Right lobe of liver (tissue), 6 donors: ENCODE results near the gene TRAFD1. TPM values are rescaled to one million over a fixed set of nuclear protein-coding genes. Genes with fewer than 3 reads are reported as not detected.

ENCODE experiments used
- ATAC-seq, 4 donors: fragments of 200-7000 bp; cut with Tn5 transposase; one replicate each; pipeline ENCODE4 v1.9.1; 2020; ENCODE audit warnings: mild to moderate bottlenecking in 4 of 4, moderate library complexity in 4 of 4
- DNase-seq, 3 donors: peaks; one replicate each; pipeline ENCODE4 v3.0.0-alpha.2; 2020
- H3K27ac ChIP-seq, 3 donors: fragments of 200-600 bp; one replicate each; pipeline ENCODE4 v1.8.0; 2022
- H3K27me3 ChIP-seq, 2 donors: fragments of 200-600 bp; one replicate each; pipeline ENCODE4 v1.8.0; 2022
- H3K36me3 ChIP-seq, 4 donors: fragments of 200-600 bp; sonication (generic) in 1 of 4; one replicate each; pipeline versions ENCODE4 v1.5.1 to v1.8.0; 2017 to 2022; ENCODE audit warnings: control low read depth in 1 of 4
- H3K4me1 ChIP-seq, 4 donors: fragments of 200-600 bp; sonication (generic) in 1 of 4; one replicate each; pipeline versions ENCODE4 v1.5.1 to v1.8.0; 2017 to 2022; ENCODE audit warnings: control low read depth in 1 of 4
- H3K4me3 ChIP-seq, 3 donors: fragments of 200-600 bp; one replicate each; pipeline ENCODE4 v1.8.0; 2022
- H3K9me3 ChIP-seq, 4 donors: fragments of 200-600 bp; sonication (generic) in 1 of 4; one replicate each; pipeline versions ENCODE4 v1.5.1 to v1.8.0; 2017 to 2022; ENCODE audit warnings: control low read depth in 1 of 4
- POLR2A ChIP-seq: fragments of 450-650 bp; IDR thresholded peaks from one replicate; pipeline ENCODE4 v1.6.1; 2017; ENCODE audit warnings: antibody characterized with exemption, mild to moderate bottlenecking
- WGBS: methylation state at CpG from one replicate; pipeline ENCODE4 v1.1.6; 2018; ENCODE audit warnings: low coverage, low lambda C conversion rate; ENCODE audit not compliant: insufficient coverage; ENCODE audit errors: missing lambda C conversion rate; 5-methylcytosine and 5-hydroxymethylcytosine counted together
- intact Hi-C, 2 donors: fragments of 100-400 bp; cut with DNase I; formaldehyde crosslinking; loops; one replicate each; pipeline versions ENCODE4 v1.11.2 to v1.14.1; 2022
- total RNA-seq, 6 experiments: library from RNA; depleted of rRNA in 2 of 6; stranded (reverse); fragments of >200 nt in 2 of 6; fragmentation: NEBNext Ultra II Directional in 3 of 6; extraction: Animal tissue kit (Norgen Biotek cat#: 25700) in 3 of 6; gene quantifications; one replicate each; pipeline versions ENCODE4 v1.1.0 to v1.2.4, GENCODE V29; 2016 to 2023
- TF ChIP-seq, protein P1 (sequence below), 4 donors: fragments of 200-600 bp in 3 of 4; fragments of 450-650 bp in 1 of 4; IDR thresholded peaks; one replicate each; pipeline versions ENCODE4 v1.5.1 to v1.8.0; 2016 to 2022; ENCODE audit warnings: antibody characterized with exemption in 4 of 4, mild to moderate bottlenecking in 2 of 4
- donor health status: DM: no; HTN: yes; CAD: no.
- donor health status: DM: no; HTN: no; CAD: no.
- donor health status: DM: no; HTN: no; CAD: no.
- donor health status: DM: no; HTN: yes; CAD: no.
- donor health status: DM: no; HTN: yes; CAD: no.

The TRAFD1 gene
- total RNA-seq, 6 experiments from 2014 or later, result 6.3 to 14.9 (median 10.3) TPM

DNA sequence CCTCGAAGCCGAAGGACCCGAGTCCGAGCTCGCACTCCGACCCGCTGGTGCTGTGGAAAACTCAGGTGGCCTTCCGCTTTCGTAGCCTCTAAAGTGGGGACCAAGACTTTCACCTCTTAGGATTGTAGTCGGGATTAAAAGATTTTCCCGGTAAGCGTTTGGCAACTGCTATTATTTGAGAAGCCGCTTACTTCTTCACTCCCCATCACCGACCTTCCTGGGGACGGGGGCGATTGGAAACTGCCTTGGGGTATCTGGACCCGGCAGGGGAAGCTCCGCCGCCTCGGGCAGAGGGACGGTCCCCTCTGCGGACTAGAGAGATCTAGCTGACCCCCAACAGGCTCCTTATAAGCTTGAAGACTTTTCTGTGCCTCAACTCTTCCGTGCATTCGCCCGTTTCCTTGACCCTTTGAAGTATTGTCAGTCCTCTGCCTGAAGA lies 659 bp downstream of the TRAFD1 start:
- peak overlapping the region; percentile 83 to 98 (median 87) for H3K4me3 ChIP-seq
- no peak for ATAC-seq
- H3K9me3 ChIP-seq, result no peaks in the 10 kb centered on the region
- intact Hi-C loops, result no loop called here
- 3% methylated on average over 14 of the region's 25 CpGs for WGBS
- no peak for DNase-seq
- peak overlapping the region; percentile 69 to 84 (median 71) for H3K27ac ChIP-seq
- no peaks in the 10 kb centered on the region for H3K36me3 ChIP-seq
- H3K4me1 ChIP-seq, result peaks cover 0 to 37% (median 16%) of the 10 kb centered on the region in 4 donors
- no peaks in the 10 kb centered on the region for H3K27me3 ChIP-seq
- TF ChIP-seq POLR2A, result no peak
- TF ChIP-seq, protein P1, sequence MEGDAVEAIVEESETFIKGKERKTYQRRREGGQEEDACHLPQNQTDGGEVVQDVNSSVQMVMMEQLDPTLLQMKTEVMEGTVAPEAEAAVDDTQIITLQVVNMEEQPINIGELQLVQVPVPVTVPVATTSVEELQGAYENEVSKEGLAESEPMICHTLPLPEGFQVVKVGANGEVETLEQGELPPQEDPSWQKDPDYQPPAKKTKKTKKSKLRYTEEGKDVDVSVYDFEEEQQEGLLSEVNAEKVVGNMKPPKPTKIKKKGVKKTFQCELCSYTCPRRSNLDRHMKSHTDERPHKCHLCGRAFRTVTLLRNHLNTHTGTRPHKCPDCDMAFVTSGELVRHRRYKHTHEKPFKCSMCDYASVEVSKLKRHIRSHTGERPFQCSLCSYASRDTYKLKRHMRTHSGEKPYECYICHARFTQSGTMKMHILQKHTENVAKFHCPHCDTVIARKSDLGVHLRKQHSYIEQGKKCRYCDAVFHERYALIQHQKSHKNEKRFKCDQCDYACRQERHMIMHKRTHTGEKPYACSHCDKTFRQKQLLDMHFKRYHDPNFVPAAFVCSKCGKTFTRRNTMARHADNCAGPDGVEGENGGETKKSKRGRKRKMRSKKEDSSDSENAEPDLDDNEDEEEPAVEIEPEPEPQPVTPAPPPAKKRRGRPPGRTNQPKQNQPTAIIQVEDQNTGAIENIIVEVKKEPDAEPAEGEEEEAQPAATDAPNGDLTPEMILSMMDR (IDR thresholded peaks at IDR 0.05), result no peak

DNA sequence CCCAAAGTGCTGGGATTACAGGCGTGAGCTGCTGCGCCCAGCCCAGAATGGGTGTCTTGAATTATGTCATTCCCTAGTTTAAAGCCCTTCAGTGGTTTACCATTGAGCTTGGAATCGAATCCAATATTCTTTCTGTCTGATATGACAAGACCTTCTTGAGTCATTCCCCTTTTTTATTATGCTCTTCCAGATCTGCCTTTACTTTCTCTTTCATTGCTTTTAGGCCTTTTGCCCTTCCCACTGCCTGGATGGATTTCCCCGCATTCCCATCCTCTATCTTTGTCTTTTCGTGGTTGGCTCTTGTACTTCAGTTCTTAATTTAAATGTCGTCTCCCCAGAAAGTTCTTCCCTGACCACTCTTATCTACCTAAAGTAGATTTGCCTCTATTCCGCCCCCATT lies 1.6 kb downstream of the TRAFD1 start:
- TF ChIP-seq, protein P1 (IDR thresholded peaks at IDR 0.05), result no peak
- no peak for TF ChIP-seq POLR2A
- no peaks in the 10 kb centered on the region for H3K9me3 ChIP-seq
- peaks cover 0 to 40% (median 16%) of the 10 kb centered on the region in 4 donors for H3K4me1 ChIP-seq
- no peaks in the 10 kb centered on the region for H3K27me3 ChIP-seq
- H3K4me3 ChIP-seq, result no peak overlapping the region
- intact Hi-C loops, result no loop called here
- ATAC-seq (no peak), DNase-seq (no peak)
- no peak overlapping the region for H3K27ac ChIP-seq
- 48% methylated on average over 5 of the region's 7 CpGs for WGBS
- no peaks in the 10 kb centered on the region for H3K36me3 ChIP-seq

DNA sequence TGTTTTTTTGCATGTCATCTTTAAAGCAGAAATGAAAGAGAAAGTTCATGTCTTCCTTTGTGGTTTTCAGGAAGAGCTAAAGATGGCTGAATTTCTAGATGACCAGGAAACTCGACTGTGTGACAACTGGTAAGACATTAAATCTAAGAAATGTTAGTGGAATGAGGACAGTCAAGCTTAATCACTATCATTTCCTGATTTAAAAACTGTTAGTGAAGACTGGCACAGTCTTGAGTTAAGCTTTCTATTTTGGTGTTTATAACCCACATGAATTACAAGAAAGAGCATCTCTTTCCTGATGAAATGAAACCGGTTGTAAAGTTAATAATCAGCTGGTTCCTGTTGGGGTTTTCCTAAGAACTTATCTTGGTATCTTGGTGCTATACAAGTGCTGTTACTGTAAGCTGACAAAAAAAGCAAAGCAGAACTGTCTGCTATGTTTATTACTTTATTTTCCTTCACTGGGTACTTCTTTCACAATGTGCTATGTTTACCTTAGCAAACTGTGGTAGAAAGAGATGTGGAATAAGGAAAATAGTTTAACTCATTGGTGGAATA lies 5.2 kb downstream of the TRAFD1 start:
- H3K27ac ChIP-seq, result peak overlapping the region; percentile 45 to 78 (median 52)
- TF ChIP-seq POLR2A, result no peak
- TF ChIP-seq, protein P1 (IDR thresholded peaks at IDR 0.05), result no peak
- ATAC-seq (peak; percentile 39 to 56 (median 52)), DNase-seq (no peak)
- WGBS, result 9% methylated on average over 2 of the region's 2 CpGs
- peaks cover 0 to 9% (median 7%) of the 10 kb centered on the region in 4 donors for H3K36me3 ChIP-seq
- peak overlapping the region in 2 of 3 donors; percentile 6 to 13 for H3K4me3 ChIP-seq
- no peaks in the 10 kb centered on the region for H3K9me3 ChIP-seq
- no peaks in the 10 kb centered on the region for H3K27me3 ChIP-seq
- intact Hi-C loops, result no loop called here
- H3K4me1 ChIP-seq, result peaks cover 0 to 34% (median 16%) of the 10 kb centered on the region in 4 donors

DNA sequence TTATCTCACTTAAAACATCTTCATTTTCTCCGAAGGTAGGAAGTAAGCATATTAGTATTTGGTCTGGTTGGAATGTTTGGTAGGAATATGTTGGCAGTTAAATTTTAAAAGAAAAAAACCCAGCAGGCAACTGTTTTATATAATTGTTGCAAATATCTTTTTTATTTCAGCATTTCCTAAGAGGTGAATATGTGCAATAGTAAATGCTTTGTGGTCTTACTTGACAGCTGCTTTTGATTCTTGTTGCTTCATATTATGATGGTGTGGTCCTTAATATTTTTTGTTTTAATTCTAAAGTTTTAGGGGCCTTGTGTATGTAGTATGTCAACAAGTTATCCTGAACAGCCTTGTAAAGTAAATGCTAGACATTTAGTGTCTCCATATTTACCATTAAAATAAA lies 6.3 kb downstream of the TRAFD1 start:
- 64% methylated on average over 1 of the region's 1 CpG for WGBS
- peaks cover 0 to 28% (median 13%) of the 10 kb centered on the region in 4 donors for H3K4me1 ChIP-seq
- H3K9me3 ChIP-seq, result no peaks in the 10 kb centered on the region
- TF ChIP-seq POLR2A, result no peak
- TF ChIP-seq, protein P1 (IDR thresholded peaks at IDR 0.05), result no peak
- DNase-seq, result no peak
- intact Hi-C loops, result no loop called here
- no peak for ATAC-seq
- H3K27ac ChIP-seq, result no peak overlapping the region
- peaks cover 0 to 20% (median 12%) of the 10 kb centered on the region in 4 donors for H3K36me3 ChIP-seq
- H3K4me3 ChIP-seq, result no peak overlapping the region
- no peaks in the 10 kb centered on the region for H3K27me3 ChIP-seq
